Measurements from ENCODE around the gene EIF4A3.

EIF4A3 gene

GRCh38 chr17:80147035-80147822 lies at the start of gene EIF4A3:
Gene EIF4A3 (minus strand): TSS chr17:80147128. CDS start chr17:80146961, 167 bp downstream.
- peak; percentile 97 for DNase-seq (ENCODE audit: low spot score)

- no peak for DNase-seq (ENCODE audit: low spot score)
Observed at GRCh38 chr17:80196652-80197051, 49.7 kb upstream of the EIF4A3 start.

DNA sequence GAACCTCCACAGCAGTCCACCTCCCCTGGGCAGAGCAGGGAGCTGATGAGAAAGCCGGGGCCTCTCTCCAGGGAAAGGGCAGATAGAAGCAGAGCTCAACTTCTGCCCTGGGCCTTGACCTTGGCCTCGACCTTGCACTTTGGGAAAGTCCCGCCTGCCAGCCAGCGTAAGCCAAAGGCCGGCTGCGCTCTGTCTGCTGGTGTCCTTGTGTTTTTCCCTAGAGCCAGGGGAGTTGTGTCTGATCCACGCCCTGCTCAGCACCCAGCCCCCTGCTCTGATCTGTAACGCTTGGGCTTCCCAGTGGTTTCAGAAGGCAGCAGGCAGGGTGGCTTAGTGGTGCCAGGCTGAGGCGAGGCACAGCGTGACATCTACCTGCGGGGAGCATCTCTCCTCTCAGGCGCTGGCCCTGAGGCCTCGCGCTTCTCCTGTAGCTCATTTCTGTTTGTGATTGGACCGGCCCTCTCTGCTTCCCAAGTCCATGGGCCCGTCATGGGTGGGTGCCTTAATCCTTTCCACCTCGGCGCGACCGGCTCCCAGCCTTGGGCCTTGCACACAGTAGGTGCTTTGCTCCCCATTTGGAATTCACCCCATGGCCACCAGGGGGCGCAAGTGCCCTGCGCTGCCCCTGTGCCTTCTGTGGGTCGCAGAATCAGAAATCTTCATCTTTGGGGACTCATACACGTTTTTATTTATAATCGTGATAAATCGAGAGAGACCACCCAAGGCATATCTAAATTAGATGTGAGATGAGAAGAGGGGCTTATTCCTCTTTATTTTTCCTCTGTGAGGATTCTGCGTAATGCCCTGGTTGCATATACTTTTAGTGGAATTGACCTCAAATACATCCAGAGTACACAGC lies 49.0 kb upstream of the EIF4A3 start:
- DNase-seq (ENCODE audit: low spot score), result no peak

DNA sequence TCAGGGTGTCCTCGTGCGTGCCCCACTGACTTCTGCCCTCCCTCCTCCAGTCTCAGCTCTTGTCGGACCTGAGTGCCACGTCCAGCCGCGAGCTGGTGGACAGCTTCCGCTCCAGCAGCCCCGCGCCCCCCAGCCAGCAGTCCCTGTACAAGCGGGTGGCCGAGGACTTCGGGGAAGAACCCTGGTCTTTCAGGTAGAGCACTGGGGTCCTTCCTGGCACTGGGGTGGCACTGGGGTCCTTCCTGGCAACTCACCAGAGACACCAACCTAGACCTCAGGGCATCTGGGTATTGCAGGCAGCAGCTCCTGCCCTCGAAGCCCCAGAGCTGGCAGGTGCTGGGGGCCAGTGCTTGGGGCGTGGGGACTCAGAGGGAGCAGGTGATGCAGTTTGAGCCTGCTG lies 48.2 kb upstream of the EIF4A3 start:
- no peak for DNase-seq (ENCODE audit: low spot score)

GRCh38 chr17:80191865-80192661 lies 45.1 kb upstream of the EIF4A3 start:
- peak; percentile 71 for DNase-seq (ENCODE audit: low spot score)

GRCh38 chr17:80191192-80191591 lies 44.3 kb upstream of the EIF4A3 start:
- DNase-seq (ENCODE audit: low spot score), result no peak

GRCh38 chr17:80190716-80191115 lies 43.8 kb upstream of the EIF4A3 start:
- no peak for DNase-seq (ENCODE audit: low spot score)

- no peak for DNase-seq (ENCODE audit: low spot score)
Observed at GRCh38 chr17:80189611-80190010, 42.7 kb upstream of the EIF4A3 start.

GRCh38 chr17:80187515-80187941 lies 40.6 kb upstream of the EIF4A3 start:
- DNase-seq (ENCODE audit: low spot score), result no peak

DNA sequence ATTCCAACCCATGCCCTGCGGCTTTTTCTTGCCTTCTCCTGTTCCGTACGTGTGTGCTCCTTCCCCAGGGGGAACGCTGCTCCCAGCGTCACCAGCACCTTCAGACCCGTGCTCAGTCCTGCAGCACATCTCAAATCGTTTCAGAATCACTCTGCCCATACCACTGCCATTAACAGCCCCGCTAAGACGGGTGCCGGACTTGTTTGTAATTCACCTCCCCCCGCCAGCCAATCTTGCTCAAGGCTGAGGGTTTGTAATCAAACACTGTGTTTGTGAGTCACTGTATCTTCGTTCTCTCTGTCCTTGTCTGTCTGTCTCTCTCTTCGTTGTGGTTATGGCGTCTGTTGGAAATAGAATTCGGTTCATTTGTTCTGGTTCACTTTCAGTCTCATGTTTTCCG lies 40.2 kb upstream of the EIF4A3 start:
- DNase-seq (ENCODE audit: low spot score), result no peak

GRCh38 chr17:80185968-80186367 lies 39.0 kb upstream of the EIF4A3 start:
- DNase-seq (ENCODE audit: low spot score), result no peak

- no peak for DNase-seq (ENCODE audit: low spot score)
Observed at GRCh38 chr17:80184423-80184714, 37.4 kb upstream of the EIF4A3 start.

DNA sequence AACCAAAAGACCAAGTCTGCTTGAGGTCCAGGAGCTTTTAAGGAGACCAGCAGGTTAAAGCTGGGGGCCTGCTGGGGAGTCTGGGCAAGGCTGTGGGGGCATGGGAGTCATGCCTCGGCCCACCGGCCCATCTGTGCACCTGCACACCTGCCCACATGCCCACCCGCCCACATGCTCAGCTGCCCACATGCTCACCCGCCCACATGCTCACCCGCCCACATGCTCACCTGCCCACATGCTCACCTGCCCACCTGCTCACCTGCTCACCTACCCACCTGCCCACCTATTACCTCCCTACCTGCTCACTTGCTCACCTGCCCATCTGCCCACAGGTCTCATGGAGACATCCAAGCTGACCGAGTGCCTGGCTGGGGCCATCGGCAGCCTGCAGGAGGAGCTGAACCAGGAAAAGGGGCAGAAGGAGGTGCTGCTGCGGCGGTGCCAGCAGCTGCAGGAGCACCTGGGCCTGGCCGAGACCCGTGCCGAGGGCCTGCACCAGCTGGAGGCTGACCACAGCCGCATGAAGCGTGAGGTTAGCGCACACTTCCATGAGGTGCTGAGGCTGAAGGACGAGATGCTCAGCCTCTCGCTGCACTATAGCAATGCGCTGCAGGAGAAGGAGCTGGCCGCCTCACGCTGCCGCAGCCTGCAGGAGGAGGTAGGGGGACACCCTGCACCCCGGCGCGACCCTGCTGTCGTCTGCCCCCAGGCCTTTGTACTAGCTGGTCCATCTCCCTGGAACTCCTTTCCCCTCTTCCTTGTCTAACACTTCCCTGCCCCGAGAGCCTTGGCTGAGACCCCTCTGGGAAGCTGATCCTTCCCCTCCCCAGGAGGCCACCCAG lies 36.9 kb upstream of the EIF4A3 start:
- no peak for DNase-seq (ENCODE audit: low spot score)

DNA sequence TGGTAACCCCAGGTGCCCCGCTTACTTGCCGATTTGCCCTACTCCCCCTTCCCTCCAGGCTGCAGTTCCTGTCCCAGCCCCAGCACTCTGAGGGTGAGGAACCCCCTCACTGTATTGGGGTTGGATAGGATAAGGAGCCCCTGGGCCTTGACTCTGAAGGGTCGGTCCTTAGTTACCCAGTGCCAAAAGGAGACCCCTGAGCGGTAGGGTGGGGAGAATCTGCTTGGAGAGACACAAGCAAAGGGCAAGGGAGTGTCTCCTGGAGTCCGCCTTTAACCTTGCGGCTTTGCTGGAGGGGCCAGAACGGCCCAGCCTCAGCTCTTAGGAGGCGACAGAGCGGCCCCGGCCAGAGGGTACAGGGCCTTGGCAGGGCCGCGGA lies 35.9 kb upstream of the EIF4A3 start:
- DNase-seq (ENCODE audit: low spot score), result no peak

GRCh38 chr17:80182118-80182844 lies 35.4 kb upstream of the EIF4A3 start:
- no peak for DNase-seq (ENCODE audit: low spot score)

DNA sequence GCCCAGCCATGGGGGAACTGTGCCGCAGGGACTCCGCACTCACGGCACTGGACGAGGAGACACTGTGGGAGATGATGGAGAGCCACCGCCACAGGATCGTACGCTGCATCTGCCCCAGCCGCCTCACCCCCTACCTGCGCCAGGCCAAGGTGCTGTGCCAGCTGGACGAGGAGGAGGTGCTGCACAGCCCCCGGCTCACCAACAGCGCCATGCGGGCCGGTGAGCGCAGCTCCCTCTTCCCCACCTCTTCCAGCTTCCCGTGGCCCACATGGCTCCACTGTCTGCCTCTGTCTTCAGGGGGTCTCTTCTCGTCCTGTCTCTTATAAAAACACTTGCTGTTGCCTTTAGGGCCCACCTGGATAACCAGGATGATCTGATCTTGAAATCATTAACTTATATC lies 34.5 kb upstream of the EIF4A3 start:
- no peak for DNase-seq (ENCODE audit: low spot score)

- DNase-seq (ENCODE audit: low spot score), result no peak
Observed at GRCh38 chr17:80180192-80180591, 33.3 kb upstream of the EIF4A3 start.

DNA sequence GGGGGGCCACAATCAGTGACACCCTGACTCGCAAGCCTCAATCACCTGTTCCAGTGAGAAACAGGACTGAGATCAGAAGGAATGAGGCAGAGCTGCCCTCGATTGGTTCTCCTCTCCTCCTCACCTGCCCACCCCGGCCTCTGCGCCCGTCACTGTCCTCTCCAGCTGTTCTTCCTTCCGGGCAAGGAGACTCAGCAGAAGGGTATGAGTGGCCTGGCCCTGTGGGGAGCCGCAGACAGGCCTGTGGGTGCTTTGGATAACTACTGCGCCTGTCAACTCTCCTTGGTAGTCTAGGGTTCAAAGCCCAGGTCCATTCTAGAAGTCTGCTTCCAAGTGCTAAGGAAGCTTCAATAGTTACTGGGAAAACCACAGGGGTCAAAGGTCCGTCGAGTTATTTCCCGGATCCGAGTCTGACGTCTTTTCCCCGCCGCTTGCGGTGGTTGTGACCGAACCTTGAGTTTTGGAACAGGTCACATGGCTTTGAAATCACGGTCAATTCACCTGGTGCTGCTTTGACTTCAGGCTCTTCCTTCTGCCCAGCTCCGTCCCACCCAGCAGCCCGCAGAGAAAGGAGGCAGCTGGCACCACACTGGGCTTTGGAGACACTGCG lies 31.2 kb upstream of the EIF4A3 start:
- no peak for DNase-seq (ENCODE audit: low spot score)

- no peak for DNase-seq (ENCODE audit: low spot score)
Observed at GRCh38 chr17:80176757-80177156, 29.8 kb upstream of the EIF4A3 start.

DNA sequence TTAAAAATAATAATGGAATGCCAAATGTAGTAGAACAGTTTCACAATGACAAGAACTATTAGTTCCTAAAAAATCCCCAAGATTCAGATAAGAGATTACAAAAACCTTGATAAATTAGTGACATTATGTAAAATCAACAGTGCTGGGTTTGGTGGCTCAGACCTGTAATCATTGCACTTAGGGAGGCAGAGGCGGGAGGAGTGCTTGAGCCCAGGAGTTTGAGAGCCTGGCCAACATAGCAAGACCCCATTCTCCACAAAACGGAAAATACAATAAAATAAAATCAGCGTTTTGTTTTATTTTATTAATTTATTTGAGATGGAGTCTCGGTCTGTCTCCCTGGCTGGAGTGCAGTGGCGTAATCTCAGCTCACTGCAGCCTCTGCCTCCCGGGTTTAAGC lies 27.0 kb upstream of the EIF4A3 start:
- DNase-seq (ENCODE audit: low spot score), result no peak

- no peak for DNase-seq (ENCODE audit: low spot score)
Observed at GRCh38 chr17:80173126-80173525, 26.2 kb upstream of the EIF4A3 start.
